Omental fat pad (tissue), 4 donors: ENCODE results near the gene ZNRF3. TPM values are rescaled to one million over a fixed set of nuclear protein-coding genes. Genes with fewer than 3 reads are reported as not detected.

Experiments
- ATAC-seq: fragments of 150-250 bp; one replicate; pipeline ENCODE4 v1.9.1; 2016; ENCODE audit warnings: mild to moderate bottlenecking, moderate library complexity; ENCODE audit not compliant: low FRiP score
- DNase-seq: peaks from one replicate; pipeline ENCODE4 v3.0.0-alpha.2; 2019; ENCODE audit warnings: low spot score
- total RNA-seq, 4 donors: library from RNA; depleted of rRNA; stranded (reverse); fragments of >200 nt; gene quantifications; one replicate each; pipeline ENCODE4 v1.1.0, GENCODE V29; 2016
- TF ChIP-seq, protein P1 (sequence below), 3 donors: fragments of 450-650 bp; IDR thresholded peaks; one replicate each; pipeline ENCODE4 v1.5.1; 2016 to 2017; ENCODE audit warnings: antibody characterized with exemption in 3 of 3, mild to moderate bottlenecking in 3 of 3, moderate library complexity in 2 of 3

ZNRF3 gene
- total RNA-seq, 4 donors from 2014 or later, result 7.7 to 14.4 (median 8.2) TPM

DNA sequence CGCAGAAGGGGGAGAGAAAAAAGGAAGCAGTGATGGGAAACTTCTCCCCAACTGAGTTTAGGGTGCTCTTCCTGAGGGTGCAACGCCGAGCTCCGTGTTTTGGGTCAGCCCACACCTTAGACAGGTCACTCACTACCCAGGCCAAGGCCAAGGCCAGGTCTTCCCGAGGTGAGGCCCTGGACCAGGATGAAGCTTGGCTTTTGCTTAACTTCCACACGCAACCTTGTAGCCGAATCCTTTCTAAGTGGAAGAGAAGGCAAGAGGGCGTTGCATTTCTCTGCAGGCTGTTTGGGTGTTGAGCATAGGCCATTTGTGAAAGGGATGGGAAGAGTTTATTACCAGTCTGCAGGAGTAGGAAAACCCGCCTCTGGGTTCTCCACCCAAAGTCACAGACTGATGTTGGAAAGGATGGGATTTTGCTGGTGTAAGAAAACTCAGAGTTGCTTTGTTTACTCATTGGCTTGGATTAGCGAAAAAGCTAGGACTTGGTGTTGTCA is 191.0 kb downstream of the ZNRF3 start:
- ATAC-seq (no peak), DNase-seq (no peak)
- TF ChIP-seq, protein P1, sequence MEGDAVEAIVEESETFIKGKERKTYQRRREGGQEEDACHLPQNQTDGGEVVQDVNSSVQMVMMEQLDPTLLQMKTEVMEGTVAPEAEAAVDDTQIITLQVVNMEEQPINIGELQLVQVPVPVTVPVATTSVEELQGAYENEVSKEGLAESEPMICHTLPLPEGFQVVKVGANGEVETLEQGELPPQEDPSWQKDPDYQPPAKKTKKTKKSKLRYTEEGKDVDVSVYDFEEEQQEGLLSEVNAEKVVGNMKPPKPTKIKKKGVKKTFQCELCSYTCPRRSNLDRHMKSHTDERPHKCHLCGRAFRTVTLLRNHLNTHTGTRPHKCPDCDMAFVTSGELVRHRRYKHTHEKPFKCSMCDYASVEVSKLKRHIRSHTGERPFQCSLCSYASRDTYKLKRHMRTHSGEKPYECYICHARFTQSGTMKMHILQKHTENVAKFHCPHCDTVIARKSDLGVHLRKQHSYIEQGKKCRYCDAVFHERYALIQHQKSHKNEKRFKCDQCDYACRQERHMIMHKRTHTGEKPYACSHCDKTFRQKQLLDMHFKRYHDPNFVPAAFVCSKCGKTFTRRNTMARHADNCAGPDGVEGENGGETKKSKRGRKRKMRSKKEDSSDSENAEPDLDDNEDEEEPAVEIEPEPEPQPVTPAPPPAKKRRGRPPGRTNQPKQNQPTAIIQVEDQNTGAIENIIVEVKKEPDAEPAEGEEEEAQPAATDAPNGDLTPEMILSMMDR (IDR thresholded peaks at IDR 0.05), result no peak

DNA sequence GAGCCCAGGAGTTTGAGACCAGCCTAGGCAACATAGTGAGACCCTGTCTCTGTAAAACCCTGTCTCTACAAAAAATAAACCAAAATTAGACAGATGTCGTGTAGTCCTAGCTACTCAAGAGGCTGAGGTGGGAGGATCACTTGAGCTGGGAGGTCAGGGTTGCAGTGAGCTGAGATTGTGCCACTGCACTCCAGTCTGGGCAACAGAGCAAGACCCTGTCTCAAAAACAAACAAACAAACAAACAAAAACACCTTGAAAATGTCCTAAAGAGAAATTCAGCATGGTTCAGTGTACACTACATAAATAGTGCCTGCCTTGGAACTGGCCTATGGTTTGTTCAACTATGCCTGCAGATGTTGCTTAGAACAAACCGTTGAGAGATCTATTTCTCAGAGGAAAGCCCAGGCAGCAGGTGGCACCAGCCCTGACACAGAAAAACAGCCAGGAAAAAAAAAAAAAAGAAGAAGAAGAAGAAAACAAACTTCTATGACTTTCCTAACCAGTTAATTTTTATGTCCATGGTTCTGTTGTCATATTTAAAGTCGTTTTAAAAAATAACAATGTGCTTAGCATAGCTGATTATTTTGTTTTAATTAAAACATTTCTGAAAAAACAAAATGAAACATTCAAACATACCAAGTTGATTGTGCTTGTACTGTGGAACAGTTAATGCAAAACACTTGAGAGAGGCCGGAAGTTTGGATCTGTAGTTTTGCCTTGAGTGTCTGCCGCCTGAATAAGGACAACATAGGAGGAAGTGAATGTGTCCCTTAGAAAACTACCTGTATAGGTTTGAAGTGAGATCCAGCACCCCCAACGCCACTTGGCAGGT is 194.9 kb downstream of the ZNRF3 start:
- no peak for ATAC-seq
- TF ChIP-seq, protein P1 (IDR thresholded peaks at IDR 0.05), result no peak
- no peak for DNase-seq

DNA sequence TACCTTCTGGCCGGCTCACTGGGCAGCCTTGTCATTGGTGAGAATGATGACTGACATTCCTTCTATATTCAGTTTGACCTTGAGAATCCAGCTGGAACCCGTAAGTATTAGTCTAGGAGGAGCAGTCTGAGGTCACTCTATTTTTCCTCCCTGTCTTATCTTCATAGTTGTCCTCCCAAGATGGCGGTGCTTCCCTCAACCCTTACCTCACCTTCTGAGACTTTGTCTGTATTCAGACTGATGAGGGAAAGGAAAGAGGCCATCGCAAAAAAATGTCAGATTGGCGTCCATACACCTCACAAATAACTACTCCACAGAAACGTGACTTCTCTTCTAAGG is 195.5 kb downstream of the ZNRF3 start:
- TF ChIP-seq, protein P1 (IDR thresholded peaks at IDR 0.05), result no peak
- ATAC-seq (no peak), DNase-seq (no peak)

DNA sequence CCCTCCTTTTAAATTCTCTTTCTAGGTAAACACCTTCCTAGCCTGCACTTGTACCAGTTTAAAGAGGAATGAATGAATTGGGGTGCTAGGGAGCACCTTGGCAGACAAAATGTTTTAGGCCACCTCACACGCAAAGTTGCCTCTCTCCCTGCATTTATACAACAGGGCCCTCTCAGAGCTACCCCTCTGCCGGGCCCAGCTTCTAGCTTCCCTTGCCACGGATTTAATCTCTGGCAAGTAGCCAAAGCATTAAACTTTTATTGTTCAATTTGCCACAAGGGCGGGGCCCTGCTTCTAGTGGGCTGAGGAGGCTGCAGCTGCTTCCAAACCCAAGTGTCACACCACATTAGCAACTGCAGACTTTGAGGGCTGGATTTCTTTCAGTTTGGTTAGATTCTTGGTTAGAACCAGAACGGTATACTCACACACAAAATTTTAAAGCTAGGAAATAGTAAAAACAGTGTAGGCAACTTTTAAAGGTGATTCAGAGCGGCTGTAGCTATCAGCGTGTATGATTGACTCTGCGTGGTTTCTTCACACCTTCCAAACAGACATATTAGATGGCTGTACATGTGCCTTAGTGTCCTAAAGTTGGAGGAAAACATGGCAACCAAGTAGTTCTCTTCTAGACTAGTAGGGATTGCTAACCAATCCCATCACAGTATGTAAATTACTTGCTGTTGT is 196.0 kb downstream of the ZNRF3 start:
- ATAC-seq, result no peak
- TF ChIP-seq, protein P1 (IDR thresholded peaks at IDR 0.05), result no peak

DNA sequence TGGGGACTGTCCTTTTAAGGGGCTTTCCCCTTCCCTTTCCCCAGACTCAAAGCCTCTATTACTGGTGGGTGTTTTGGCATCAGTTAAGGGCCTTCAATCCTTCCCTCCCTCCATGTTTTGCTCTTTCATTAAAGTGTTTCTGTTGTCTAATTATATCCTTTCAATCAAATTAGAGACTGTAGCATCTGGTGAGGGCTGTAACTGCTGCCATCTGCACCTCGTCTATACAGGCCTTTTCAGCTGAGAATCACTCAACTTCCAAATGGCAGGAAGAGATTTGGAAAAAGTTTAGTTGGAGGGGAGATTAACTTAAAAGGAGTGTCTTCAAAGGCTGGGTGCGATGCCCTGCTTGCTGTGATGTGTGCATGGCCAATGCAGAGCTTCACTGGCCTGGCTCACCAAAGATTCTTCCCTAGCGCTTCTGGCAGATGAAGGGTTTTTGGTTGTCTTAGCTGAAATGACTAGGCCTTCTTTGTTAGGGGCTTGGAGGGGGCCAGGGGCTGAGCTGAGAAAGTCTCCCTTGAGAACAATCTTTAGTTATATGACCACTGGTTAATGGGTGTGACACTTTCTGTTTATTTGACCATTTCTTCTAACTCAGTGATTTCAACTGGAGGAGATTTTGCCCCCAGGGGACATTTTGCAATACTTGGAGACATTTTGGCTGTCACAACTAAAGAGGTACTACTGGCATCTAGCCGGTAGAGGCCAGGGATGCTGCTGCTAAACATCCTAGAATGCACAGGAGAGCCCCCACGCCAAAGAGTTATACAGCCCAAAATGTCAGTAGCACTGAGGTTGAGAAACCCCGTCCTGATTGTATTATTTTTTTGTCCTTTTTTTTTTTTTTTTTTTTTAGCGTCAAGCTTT is 197.0 kb downstream of the ZNRF3 start:
- ATAC-seq, result no peak

More for the DNA sequence above, 196.0 kb downstream of the ZNRF3 start:
- DNase-seq, result no peak

DNA sequence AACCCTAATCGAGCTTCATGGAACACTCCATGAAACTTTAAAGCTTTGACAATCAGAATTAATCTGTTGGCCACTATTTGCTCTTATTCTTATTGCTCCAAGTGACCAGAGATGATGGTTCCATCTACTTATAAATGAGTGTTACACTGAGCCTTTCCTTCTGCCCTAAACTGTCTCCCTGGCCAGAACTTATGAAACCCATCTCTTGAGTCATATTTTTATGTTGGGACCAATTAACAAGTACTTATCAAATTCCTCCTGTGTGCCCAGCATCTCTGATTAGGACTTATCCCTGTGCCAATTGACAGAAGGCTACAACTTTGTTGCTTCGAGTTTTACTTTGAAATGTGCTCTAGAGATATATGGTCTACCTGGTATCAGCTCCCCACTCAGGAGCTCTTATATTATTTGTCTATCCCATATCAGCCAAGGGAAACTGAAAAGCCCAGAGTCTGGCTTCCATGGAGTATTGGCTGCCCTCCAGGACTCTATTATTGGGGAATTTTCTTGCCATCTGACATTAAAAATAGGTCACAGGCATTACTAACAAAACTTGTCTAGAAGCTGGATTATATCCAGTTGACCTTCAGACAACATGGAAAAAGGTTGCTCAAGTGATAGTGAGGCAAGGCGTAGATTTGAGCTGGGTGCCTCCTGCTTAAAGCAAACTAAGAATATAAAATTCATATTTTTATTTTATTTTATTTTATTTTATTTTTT is 198.3 kb downstream of the ZNRF3 start:
- TF ChIP-seq, protein P1 (IDR thresholded peaks at IDR 0.05), result no peak
- ATAC-seq, result peak; percentile 34
- DNase-seq, result no peak

More for the DNA sequence above, 197.0 kb downstream of the ZNRF3 start:
- DNase-seq, result no peak
- TF ChIP-seq, protein P1 (IDR thresholded peaks at IDR 0.05), result no peak
